HEK293T (cell line): Measurements from ENCODE around the gene PKD1L1.

Experiments used
- ARNT ChIP-seq: fragments of 450-650 bp; IDR thresholded peaks from 2 replicates; pipeline ENCODE4 v1.6.1; 2017; ENCODE audit warnings: mild to moderate bottlenecking
- BHLHE40 ChIP-seq: fragments of 450-650 bp; IDR thresholded peaks from 2 replicates; pipeline ENCODE4 v1.6.1; 2016; ENCODE audit warnings: mild to moderate bottlenecking, moderate library complexity, borderline replicate concordance
- ELF4 ChIP-seq: fragments of 450-650 bp; IDR thresholded peaks from 2 replicates; pipeline ENCODE4 v1.6.1; 2017; ENCODE audit warnings: antibody characterized with exemption
- FOXA1 ChIP-seq: fragments of 450-650 bp; IDR thresholded peaks from 2 replicates; pipeline ENCODE4 v1.6.1; 2016; ENCODE audit warnings: mild to moderate bottlenecking
- FOXK2 ChIP-seq: fragments of 450-650 bp; IDR thresholded peaks from 2 replicates; pipeline ENCODE4 v1.6.1; 2016; ENCODE audit warnings: mild to moderate bottlenecking
- FOXM1 ChIP-seq: fragments of 450-650 bp; IDR thresholded peaks from 2 replicates; pipeline ENCODE4 v1.6.1; 2017; ENCODE audit warnings: mild to moderate bottlenecking, borderline replicate concordance
- HDGF ChIP-seq: fragments of 450-650 bp; IDR thresholded peaks from 2 replicates; pipeline ENCODE4 v1.6.1; 2017; ENCODE audit warnings: antibody characterized with exemption, borderline replicate concordance
- L3MBTL2 ChIP-seq: fragments of 450-650 bp; conservative IDR thresholded peaks from 2 replicates; pipeline ENCODE4 v1.6.1; 2016; ENCODE audit warnings: mild to moderate bottlenecking
- LEF1 ChIP-seq: fragments of 450-650 bp; IDR thresholded peaks from 2 replicates; pipeline ENCODE4 v1.6.1; 2017; ENCODE audit warnings: mild to moderate bottlenecking, borderline replicate concordance
- SP1 ChIP-seq: fragments of 450-650 bp; IDR thresholded peaks from 2 replicates; pipeline ENCODE4 v1.6.1; 2017
- SUZ12 ChIP-seq: fragments of 450-650 bp; IDR thresholded peaks from 2 replicates; pipeline ENCODE4 v1.6.1; 2016; ENCODE audit warnings: mild to moderate bottlenecking
- TARDBP ChIP-seq: fragments of 450-650 bp; IDR thresholded peaks from 2 replicates; pipeline ENCODE4 v1.6.1; 2016
- ZNF384 ChIP-seq: fragments of 450-650 bp; IDR thresholded peaks from 2 replicates; pipeline ENCODE4 v1.6.1; 2016
- TF ChIP-seq, protein P1 (sequence below): fragments of 450-650 bp; IDR thresholded peaks from 2 replicates; pipeline ENCODE4 v1.6.1; 2016

DNA sequence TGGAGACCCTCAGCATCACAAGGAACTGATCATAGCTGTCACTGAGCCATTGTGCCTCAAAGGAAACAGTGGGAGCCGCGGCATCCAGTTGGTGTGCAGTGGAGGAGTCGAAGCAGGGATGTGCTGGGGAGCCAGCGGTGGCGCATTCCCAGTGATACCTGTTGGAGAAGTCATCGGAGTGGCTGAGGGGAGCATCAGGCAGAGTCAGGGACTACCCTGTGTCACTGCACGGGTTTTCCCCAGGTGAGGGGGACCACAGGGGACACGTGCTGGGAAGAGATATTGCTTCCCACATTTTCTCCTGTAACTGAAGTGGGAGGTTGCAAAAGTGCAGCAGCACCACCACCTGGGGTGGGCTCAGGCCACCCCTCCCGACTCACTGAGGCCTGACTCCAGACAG is 57.7 kb downstream of the PKD1L1 start:
- no peak for TF ChIP-seq ARNT
- TF ChIP-seq SUZ12 = no peak
- no peak for TF ChIP-seq SP1
- TF ChIP-seq L3MBTL2 = no peak
- no peak for TF ChIP-seq FOXK2
- TF ChIP-seq FOXM1 = no peak
- no peak for TF ChIP-seq FOXA1
- no peak for TF ChIP-seq BHLHE40
- TF ChIP-seq ELF4 = no peak
- no peak for TF ChIP-seq LEF1
- no peak for TF ChIP-seq HDGF
- TF ChIP-seq, protein P1, sequence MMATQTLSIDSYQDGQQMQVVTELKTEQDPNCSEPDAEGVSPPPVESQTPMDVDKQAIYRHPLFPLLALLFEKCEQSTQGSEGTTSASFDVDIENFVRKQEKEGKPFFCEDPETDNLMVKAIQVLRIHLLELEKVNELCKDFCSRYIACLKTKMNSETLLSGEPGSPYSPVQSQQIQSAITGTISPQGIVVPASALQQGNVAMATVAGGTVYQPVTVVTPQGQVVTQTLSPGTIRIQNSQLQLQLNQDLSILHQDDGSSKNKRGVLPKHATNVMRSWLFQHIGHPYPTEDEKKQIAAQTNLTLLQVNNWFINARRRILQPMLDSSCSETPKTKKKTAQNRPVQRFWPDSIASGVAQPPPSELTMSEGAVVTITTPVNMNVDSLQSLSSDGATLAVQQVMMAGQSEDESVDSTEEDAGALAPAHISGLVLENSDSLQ = no peak
- TF ChIP-seq TARDBP = no peak
- no peak for TF ChIP-seq ZNF384
